Measurements from ENCODE around the gene FBLN1. TPM values are rescaled to one million over a fixed set of nuclear protein-coding genes. Genes with fewer than 3 reads are reported as not detected.

Gene FBLN1
- total and polyA plus RNA-seq, 2 of the 8 experiments (the other 6 are each of a cell fraction or from before 2014, with no cell fraction given) = 159 to 168 TPM

DNA sequence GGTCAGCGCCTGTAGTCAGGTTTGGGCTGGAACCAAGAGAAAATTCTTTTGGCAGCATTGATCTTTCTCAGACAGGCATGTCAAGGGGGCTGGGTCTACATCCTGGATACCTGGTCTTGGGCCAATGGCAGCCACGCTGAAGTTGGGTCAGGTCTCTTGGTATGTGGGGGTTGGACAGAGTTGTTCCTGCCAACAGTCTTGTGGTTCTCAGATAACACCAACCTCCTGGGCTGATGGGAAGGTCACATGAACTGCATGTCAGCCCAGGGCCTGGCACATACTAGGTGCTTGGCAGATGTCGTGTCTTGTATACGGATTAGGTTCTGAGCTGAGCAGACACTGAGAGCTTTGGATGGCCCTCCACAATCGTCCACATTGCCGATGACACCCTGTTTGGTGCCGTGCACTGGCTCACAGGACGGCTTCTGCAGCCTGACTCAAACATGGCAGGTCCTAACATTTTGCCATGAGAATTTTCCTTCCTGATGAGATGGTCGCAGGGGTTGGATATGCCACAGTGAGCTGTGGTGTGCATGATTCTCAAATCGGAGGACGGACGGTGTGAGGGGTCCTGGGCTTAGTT is 42.0 kb downstream of the FBLN1 start:
- Histone ChIP-seq H3K23me2 (ENCODE audit: low read depth, low read length) (no peaks in the 10 kb centered on the region), H3K18ac (ENCODE audit: extremely low read depth, low read length) (no peak overlapping the region), H3K4me3 (ENCODE audit: extremely low read depth in 1 of 4, insufficient read depth in 2 of 4, low read depth in 3 of 4, low read length in 4 of 4) (no peak overlapping the region), H2BK15ac (ENCODE audit: low read length) (no peak overlapping the region), H2BK5ac (ENCODE audit: low read depth, low read length) (no peak overlapping the region), H3K23ac (ENCODE audit: insufficient read length) (no peak overlapping the region), H4K8ac (ENCODE audit: extremely low read depth, insufficient read depth, low read length) (no peak overlapping the region), H3K36me3 (ENCODE audit: control insufficient read depth in 2 of 4, insufficient read depth in 4 of 4, low read length in 3 of 4) (peaks cover 37 to 77% (median 59%) of the 10 kb centered on the region in 4 experiments), H4K20me1 (replicated peaks in 1 of 2; ENCODE audit: control insufficient read depth in 1 of 2, insufficient read depth in 2 of 2, low read length in 2 of 2) (peaks cover under 1 to 7% of the 10 kb centered on the region in 2 experiments), H3K9me3 (ENCODE audit: insufficient read depth in 2 of 2, low read depth in 1 of 2, low read length in 1 of 2) (no peaks in the 10 kb centered on the region), H3K27ac (ENCODE audit: low read depth, low read length) (no peak overlapping the region), H3K27me3 (replicated peaks in 1 of 4; ENCODE audit: control insufficient read depth in 3 of 4, extremely low read depth in 1 of 4, insufficient read depth in 3 of 4, low read length in 3 of 4) (no peaks in the 10 kb centered on the region; a peak in 1 of 7 replicates), H3K9ac (replicated peaks in 1 of 4; ENCODE audit: extremely low read depth in 1 of 4, low read depth in 3 of 4, low read length in 3 of 4) (no peak overlapping the region), H2BK20ac (ENCODE audit: low read length) (no peak overlapping the region), H3K4me2 (ENCODE audit: insufficient read depth in 1 of 2, low read depth in 2 of 2, low read length in 2 of 2) (no peak overlapping the region), H2AK5ac (ENCODE audit: low read depth, low read length) (no peak overlapping the region), H3K4ac (replicated peaks; ENCODE audit: insufficient read length, low read depth, low read length) (no peak overlapping the region), H2BK12ac (ENCODE audit: low read depth, low read length) (no peak overlapping the region), H4K5ac (ENCODE audit: insufficient read length, low read depth, low read length) (no peak overlapping the region), H3K56ac (replicated peaks; ENCODE audit: insufficient read length, low read depth, low read length) (no peak overlapping the region), H3K4me1 (replicated peaks in 1 of 4; ENCODE audit: control insufficient read depth in 3 of 4, insufficient read depth in 4 of 4, low read length in 3 of 4) (no peaks in the 10 kb centered on the region), H3K79me1 (ENCODE audit: low read depth, low read length) (no peaks in the 10 kb centered on the region), H3K79me2 (ENCODE audit: control insufficient read depth in 1 of 2, insufficient read depth in 2 of 2, low read length in 2 of 2) (no peaks in the 10 kb centered on the region), H2BK120ac (replicated peaks; ENCODE audit: low read depth, low read length) (no peak overlapping the region), H2AFZ (ENCODE audit: low read length) (no peak overlapping the region), H4K91ac (replicated peaks; ENCODE audit: insufficient read length, low read length) (no peak overlapping the region), H3K14ac (ENCODE audit: insufficient read length) (no peak overlapping the region)
- no peak for FAIRE-seq
- WGBS, 2 experiments (ENCODE audit: extremely low coverage in 1 of 2, insufficient coverage in 1 of 2, insufficient read length in 1 of 2, insufficient replicate concordance in 2 of 2, low coverage in 1 of 2, low lambda C conversion rate in 2 of 2, missing lambda C conversion rate in 1 of 2) = 92% methylated on average over 12 of the region's 12 CpGs; no CpG with 5 or more reads in 1 of the 2 experiments
- no peak for DNase-seq (ENCODE audit: low read depth in 1 of 2, low spot score in 2 of 2)
- ChIA-PET POLR2A (ENCODE audit: partially characterized antibody) (interaction anchor here (0.9 kb wide), 1 partner anchor 12 kb away, joined by 3 read pairs; no protein-coding TSS in a partner anchor), CTCF (ENCODE audit: partially characterized antibody) (interaction anchor here (1.4 kb wide), 1 partner anchor 103 kb away, joined by 3 read pairs; no protein-coding TSS in a partner anchor)
- TF ChIP-seq TAF7 (optimal IDR thresholded peaks at IDR 0.05; ENCODE audit: borderline replicate concordance, low read depth, low read length) = no peak
- no peak for TF ChIP-seq BRCA1 (IDR thresholded peaks at IDR 0.05; ENCODE audit: low read depth, low read length)
- no peak for TF ChIP-seq CBX8 (IDR thresholded peaks at IDR 0.05; ENCODE audit: borderline replicate concordance, low read depth, low read length)
- TF ChIP-seq SIRT6 (IDR thresholded peaks at IDR 0.05; ENCODE audit: low read length) = no peak
- TF ChIP-seq, protein P1, sequence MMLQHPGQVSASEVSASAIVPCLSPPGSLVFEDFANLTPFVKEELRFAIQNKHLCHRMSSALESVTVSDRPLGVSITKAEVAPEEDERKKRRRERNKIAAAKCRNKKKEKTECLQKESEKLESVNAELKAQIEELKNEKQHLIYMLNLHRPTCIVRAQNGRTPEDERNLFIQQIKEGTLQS (IDR thresholded peaks at IDR 0.05; ENCODE audit: insufficient read depth, low read depth, low read length) = no peak
- TF ChIP-seq EZH2 (IDR thresholded peaks at IDR 0.05; ENCODE audit: low read depth, low read length, severe bottlenecking) = no peak
- TF ChIP-seq EP300 (IDR thresholded peaks at IDR 0.05; ENCODE audit: borderline replicate concordance in 1 of 2, low read depth in 2 of 2, low read length in 2 of 2) = no peak
- TF ChIP-seq RXRA (IDR thresholded peaks at IDR 0.05; ENCODE audit: insufficient read depth, low read depth, low read length) = no peak
- no peak for TF ChIP-seq GABPA (IDR thresholded peaks at IDR 0.05; ENCODE audit: borderline replicate concordance, insufficient read depth, low read length)

Data from H1 (cell line).